Sigmoid colon (tissue), 7 donors: Measurements from ENCODE around the gene ITGB5. TPM values are rescaled to one million over a fixed set of nuclear protein-coding genes. Genes with fewer than 3 reads are reported as not detected.

Experiments used
- DNase-seq: peaks from one replicate; pipeline ENCODE4 v3.0.0-alpha.2; 2019
- H3K27ac ChIP-seq, 4 donors: fragments of 200-600 bp; sonication (generic); one replicate each; pipeline ENCODE4 v1.5.1; 2016 to 2019; ENCODE audit warnings: mild to moderate bottlenecking in 1 of 4
- H3K27me3 ChIP-seq, 3 donors: fragments of 200-600 bp; sonication (generic); one replicate each; pipeline ENCODE4 v1.5.1; 2019; ENCODE audit warnings: mild to moderate bottlenecking in 1 of 3
- H3K36me3 ChIP-seq, 4 donors: fragments of 200-600 bp; sonication (generic); one replicate each; pipeline ENCODE4 v1.5.1; 2016 to 2019
- H3K4me1 ChIP-seq, 4 donors: fragments of 200-600 bp; sonication (generic); one replicate each; pipeline ENCODE4 v1.5.1; 2017 to 2019
- H3K4me3 ChIP-seq, 4 donors: fragments of 200-600 bp; sonication (generic); one replicate each; pipeline ENCODE4 v1.5.1; 2017 to 2019; ENCODE audit warnings: mild to moderate bottlenecking in 2 of 4, moderate library complexity in 1 of 4
- H3K9me3 ChIP-seq, 4 donors: fragments of 200-600 bp in 3 of 4; sonication (generic) in 3 of 4; one replicate each; pipeline versions ENCODE4 v1.5.1 to v1.6.1; 2013 to 2019
- CTCF ChIP-seq, 4 experiments: fragments of 450-650 bp in 3 of 4; fragments of 200-600 bp in 1 of 4; IDR thresholded peaks; one replicate each; pipeline ENCODE4 v1.5.1; 2016 to 2019; ENCODE audit warnings: antibody characterized with exemption in 4 of 4, mild to moderate bottlenecking in 3 of 4, moderate library complexity in 2 of 4
- EP300 ChIP-seq, 4 donors: sonication (generic); formaldehyde crosslinking; IDR thresholded peaks; one replicate each; pipeline ENCODE4 v1.6.1; 2017; ENCODE audit warnings: antibody characterized with exemption in 4 of 4
- POLR2A ChIP-seq, 2 donors: fragments of 450-650 bp; IDR thresholded peaks; one replicate each; pipeline ENCODE4 v1.6.1; 2016; ENCODE audit warnings: antibody characterized with exemption in 2 of 2, mild to moderate bottlenecking in 2 of 2, moderate library complexity in 2 of 2
- POLR2AphosphoS5 ChIP-seq, 4 donors: sonication (generic); formaldehyde crosslinking; IDR thresholded peaks; one replicate each; pipeline ENCODE4 v1.6.1; 2017; ENCODE audit warnings: antibody characterized with exemption in 4 of 4
- WGBS, 2 donors: extraction: QIAGEN DNeasy Blood & Tissue Kit; methylation state at CpG; one replicate each; pipeline ENCODE4 v1.1.7; 2013; 5-methylcytosine and 5-hydroxymethylcytosine counted together
- intact Hi-C: fragments of 100-400 bp; cut with DNase I; formaldehyde crosslinking; loops from one replicate; pipeline ENCODE4 v1.15.1; 2023
- polyA plus RNA-seq, 3 donors: library from polyadenylated mRNA; stranded (reverse); fragments of 200-250 nt; gene quantifications; one replicate each; pipeline ENCODE4 v1.2.3, GENCODE V29; 2013
- total RNA-seq, 4 donors: library from RNA; depleted of rRNA; stranded (reverse); fragments of >200 nt; gene quantifications; one replicate each; pipeline ENCODE4 v1.1.0, GENCODE V29; 2016
- donor health status: healthy with polysubstance abuse.
- donor health status: Bipolar disorder and iron deficiency.
- donor health status: healthy.

The ITGB5 gene
- total and polyA plus RNA-seq, 7 donors, result 15.0 to 203 (median 89.2) TPM

- Histone ChIP-seq H3K36me3 (no peaks in the 10 kb centered on the region), H3K9me3 (no peaks in the 10 kb centered on the region), H3K4me3 (no peak overlapping the region), H3K4me1 (peaks cover 0 to 59% (median 45%) of the 10 kb centered on the region in 4 donors), H3K27ac (peak overlapping the region; percentile 55 to 82 (median 74)), H3K27me3 (no peaks in the 10 kb centered on the region)
- TF ChIP-seq POLR2AphosphoS5 (IDR thresholded peaks at IDR 0.05) (no peak), POLR2A (IDR thresholded peaks at IDR 0.05) (no peak), CTCF (IDR thresholded peaks at IDR 0.05) (no peak), EP300 (IDR thresholded peaks at IDR 0.05) (no peak)
- WGBS, 2 donors, result 82 to 84% methylated on average over 9 of the region's 9 CpGs
- peak; percentile 65 for DNase-seq
- intact Hi-C loops, result no loop called here
Measured at GRCh38 chr3:124861041-124861440, 26.1 kb downstream of the ITGB5 start.

- no peaks in the 10 kb centered on the region for H3K27me3 ChIP-seq
- peaks cover 0 to 4% (median 0%) of the 10 kb centered on the region in 4 donors for H3K36me3 ChIP-seq
- peaks cover 0 to 59% (median 45%) of the 10 kb centered on the region in 4 donors for H3K4me1 ChIP-seq
- peak overlapping the region; percentile 55 to 82 (median 74) for H3K27ac ChIP-seq
- no peak for TF ChIP-seq CTCF (IDR thresholded peaks at IDR 0.05)
- no peak for TF ChIP-seq POLR2A (IDR thresholded peaks at IDR 0.05)
- TF ChIP-seq EP300 (IDR thresholded peaks at IDR 0.05), result peak in 3 of 4 donors; percentile 64 to 85 (median 79)
- TF ChIP-seq POLR2AphosphoS5 (IDR thresholded peaks at IDR 0.05), result peak; percentile 58 to 88 (median 86)
- 88 to 93% methylated on average over 1 of the region's 1 CpG for WGBS, 2 donors
- peak; percentile 93 for DNase-seq
- intact Hi-C loops, result no loop called here
- no peak overlapping the region for H3K4me3 ChIP-seq
- no peaks in the 10 kb centered on the region for H3K9me3 ChIP-seq
Measured at GRCh38 chr3:124860599-124860998, 26.6 kb downstream of the ITGB5 start.

GRCh38 chr3:124859025-124859424 is 28.1 kb downstream of the ITGB5 start:
- Histone ChIP-seq H3K36me3 (peaks cover 0 to 11% (median 0%) of the 10 kb centered on the region in 4 donors), H3K4me1 (peaks cover 0 to 59% (median 45%) of the 10 kb centered on the region in 4 donors), H3K27ac (peak overlapping the region; percentile 36 to 82 (median 74)), H3K4me3 (no peak overlapping the region), H3K27me3 (no peaks in the 10 kb centered on the region), H3K9me3 (no peaks in the 10 kb centered on the region)
- peak; percentile 63 for DNase-seq
- intact Hi-C loops, result no loop called here
- TF ChIP-seq POLR2AphosphoS5 (IDR thresholded peaks at IDR 0.05), result peak in 1 of 4 donors; percentile 65
- no peak for TF ChIP-seq POLR2A (IDR thresholded peaks at IDR 0.05)
- WGBS, 2 donors, result 83 to 93% methylated on average over 7 of the region's 7 CpGs

DNA sequence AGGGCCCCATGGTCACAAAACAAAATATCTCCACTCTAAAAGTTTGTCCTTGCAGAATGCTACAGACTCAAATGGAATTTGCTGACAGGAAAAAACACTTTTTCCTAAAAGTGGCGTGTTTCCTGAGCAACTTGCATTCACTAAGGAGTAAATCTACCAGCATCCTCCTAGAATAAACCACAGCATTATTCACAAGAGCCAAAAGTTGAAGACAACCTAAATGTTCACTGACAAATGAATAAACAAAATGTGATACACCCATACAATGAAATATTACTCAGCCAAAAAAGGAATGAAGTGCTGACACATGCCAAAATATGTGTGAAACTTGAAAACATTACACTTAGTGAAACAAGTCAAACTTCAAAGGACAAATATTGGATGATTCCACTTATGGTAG is 28.9 kb downstream of the ITGB5 start:
- WGBS, 2 donors, result 60 to 64% methylated on average over 1 of the region's 1 CpG
- H3K9me3 ChIP-seq, result no peaks in the 10 kb centered on the region
- H3K4me1 ChIP-seq, result peaks cover 0 to 57% (median 45%) of the 10 kb centered on the region in 4 donors
- peak overlapping the region; percentile 36 to 82 (median 74) for H3K27ac ChIP-seq
- intact Hi-C loops, result no loop called here
- no peaks in the 10 kb centered on the region for H3K27me3 ChIP-seq
- TF ChIP-seq EP300 (IDR thresholded peaks at IDR 0.05) (no peak), CTCF (IDR thresholded peaks at IDR 0.05) (no peak), POLR2AphosphoS5 (IDR thresholded peaks at IDR 0.05) (no peak), POLR2A (IDR thresholded peaks at IDR 0.05) (no peak)
- no peak for DNase-seq
- H3K4me3 ChIP-seq, result no peak overlapping the region
- peaks cover 0 to 11% (median 0%) of the 10 kb centered on the region in 4 donors for H3K36me3 ChIP-seq

GRCh38 chr3:124856677-124857076 is 30.5 kb downstream of the ITGB5 start:
- TF ChIP-seq POLR2AphosphoS5 (IDR thresholded peaks at IDR 0.05), result no peak
- TF ChIP-seq CTCF (IDR thresholded peaks at IDR 0.05), result no peak
- no peak for TF ChIP-seq POLR2A (IDR thresholded peaks at IDR 0.05)
- no peak for TF ChIP-seq EP300 (IDR thresholded peaks at IDR 0.05)
- no peak for DNase-seq
- intact Hi-C loops, result no loop called here
- H3K27me3 ChIP-seq, result no peaks in the 10 kb centered on the region
- no peak overlapping the region for H3K27ac ChIP-seq
- no peaks in the 10 kb centered on the region for H3K9me3 ChIP-seq
- 94 to 97% methylated on average over 2 of the region's 2 CpGs for WGBS, 2 donors
- H3K4me1 ChIP-seq, result peaks cover 0 to 53% (median 36%) of the 10 kb centered on the region in 4 donors
- H3K36me3 ChIP-seq, result peaks cover 0 to 11% (median 0%) of the 10 kb centered on the region in 4 donors
- H3K4me3 ChIP-seq, result no peak overlapping the region
